ENCODE results near the gene MYOCOS. TPM values are rescaled to one million over a fixed set of nuclear protein-coding genes. Genes with fewer than 3 reads are reported as not detected.

Gene MYOCOS
- not detected in 2 replicates for total RNA-seq

GRCh38 chr1:171622152-171622462, at the start of gene MYOCOS:
MYOCOS (plus strand) TSS chr1:171622243; CDS start chr1:171623884, 1,641 bp downstream.

GRCh38 chr1:171652234-171652822, 30.3 kb downstream of the MYOCOS start, which contains the start of gene MYOC:
MYOC (minus strand) TSS chr1:171652688; CDS start chr1:171652611, 77 bp downstream.

Other genes starting within 250 kb of the MYOCOS start
- gene PRRC2C, start 136.7 kb upstream of the MYOCOS start, total RNA-seq: 51.2 and 61.1 TPM in 2 replicates
- gene MYOC, start 30.4 kb downstream of the MYOCOS start, total RNA-seq: 0.11 and 0.25 TPM in 2 replicates
- gene VAMP4, start 119.8 kb downstream of the MYOCOS start, total RNA-seq: 8.1 and 10.3 TPM in 2 replicates
- 22.7 and 38.5 TPM in 2 replicates for gene METTL13, start 159.4 kb downstream of the MYOCOS start, total RNA-seq
- 1.1 and 2.1 TPM in 2 replicates for gene DNM3, start 219.3 kb downstream of the MYOCOS start, total RNA-seq

All from uterine smooth muscle cell (primary cell).